GM18511 (cell line): ENCODE measurements around the gene HJURP.

Source experiments
- ATAC-seq: cut with Tn5 transposase; IDR thresholded peaks from one replicate; pipeline ENCODE4 v1.9.1; 2021; ENCODE audit warnings: mild to moderate bottlenecking, moderate library complexity; ENCODE audit not compliant: unreplicated experiment

HJURP gene

GRCh38 chr2:233795735-233796171 is 58.6 kb downstream of the HJURP start:
- no peak for ATAC-seq

GRCh38 chr2:233794128-233794658 is 60.1 kb downstream of the HJURP start:
- no peak for ATAC-seq

GRCh38 chr2:233793465-233794127 is 60.7 kb downstream of the HJURP start:
- no peak for ATAC-seq

GRCh38 chr2:233792720-233793119 is 61.6 kb downstream of the HJURP start:
- no peak for ATAC-seq

- no peak for ATAC-seq
Measured at GRCh38 chr2:233791883-233792329, 62.4 kb downstream of the HJURP start.

- ATAC-seq: no peak
Measured at GRCh38 chr2:233791151-233791882, 63.0 kb downstream of the HJURP start.

- ATAC-seq: no peak
Measured at GRCh38 chr2:233789554-233789953, 64.8 kb downstream of the HJURP start.
